Naive B cell (primary cell): ENCODE data around the gene SRP68. TPM values are rescaled to one million over a fixed set of nuclear protein-coding genes. Genes with fewer than 3 reads are reported as not detected.
A peak's percentile ranks its signal among the peaks of the same experiment; 100 is the strongest.
"Not testable (repeated sequence)": the region's sequence is repeated elsewhere in the genome, so short reads cannot be mapped to it uniquely, and the experiment has no call there.

ENCODE experiments used
- ATAC-seq, 2 donors: fragments of 150-1000 bp; cut with Tn5 transposase; 2 replicates each; pipeline ENCODE4 v1.10.0; 2021; ENCODE audit warnings: low read depth in 2 of 2, mild to moderate bottlenecking in 2 of 2, moderate library complexity in 2 of 2
- DNase-seq: peaks from one replicate; pipeline ENCODE4 v3.0.0; 2022
- H3K27ac Mint-ChIP-seq, 6 donors: one replicate each; pipeline ENCODE4 v1.8.0; 2020 to 2022; ENCODE audit warnings: mild to moderate bottlenecking in 6 of 6, mixed read lengths in 6 of 6, moderate library complexity in 5 of 6, inconsistent platforms in 2 of 6
- H3K27me3 Mint-ChIP-seq, 3 donors: one replicate each; pipeline ENCODE4 v1.8.0; 2021 to 2022; ENCODE audit warnings: mixed read lengths in 3 of 3, mild to moderate bottlenecking in 1 of 3
- H3K36me3 Mint-ChIP-seq, 2 donors: one replicate each; pipeline ENCODE4 v1.8.0; 2020 to 2022; ENCODE audit warnings: mixed read lengths in 2 of 2, inconsistent platforms in 1 of 2, mild to moderate bottlenecking in 1 of 2
- H3K4me1 Mint-ChIP-seq, 3 donors: one replicate each; pipeline ENCODE4 v1.8.0; 2020 to 2022; ENCODE audit warnings: mixed read lengths in 3 of 3, inconsistent platforms in 1 of 3, mild to moderate bottlenecking in 1 of 3, moderate library complexity in 1 of 3
- H3K4me3 Mint-ChIP-seq, 8 donors: one replicate each; pipeline ENCODE4 v1.8.0; 2020 to 2022; ENCODE audit warnings: mild to moderate bottlenecking in 8 of 8, mixed read lengths in 8 of 8, moderate library complexity in 8 of 8, inconsistent platforms in 2 of 8
- H3K9me3 Mint-ChIP-seq, 7 donors: one replicate each; pipeline ENCODE4 v1.8.0; 2020 to 2022; ENCODE audit warnings: mixed read lengths in 7 of 7, mild to moderate bottlenecking in 5 of 7, inconsistent platforms in 2 of 7, moderate library complexity in 1 of 7
- polyA plus RNA-seq, 6 donors: library from polyadenylated mRNA; unstranded; fragments of 300-500 nt; fragmentation: Illumina TruSeq; gene quantifications; one replicate each; pipeline ENCODE4 v1.2.3, GENCODE V29; 2021; ENCODE audit warnings: low read depth in 6 of 6

SRP68 gene
- polyA plus RNA-seq, 6 donors from 2014 or later: 31.4 to 68.1 (median 53.0) TPM

GRCh38 chr17:76054112-76054476 is 18.2 kb downstream of the SRP68 start:
- peaks cover 20 to 31% of the 10 kb centered on the region in 2 donors for H3K36me3 Mint-ChIP-seq
- no peak for DNase-seq

GRCh38 chr17:76053246-76054111 is 18.8 kb downstream of the SRP68 start:
- H3K4me3 Mint-ChIP-seq: peak overlapping the region in 1 of 8 donors; percentile 29
- DNase-seq: no peak
- peaks cover 5 to 7% (median 5%) of the 10 kb centered on the region in 3 donors for H3K4me1 Mint-ChIP-seq
- ATAC-seq: no peak
- H3K27ac Mint-ChIP-seq: peak overlapping the region in 1 of 6 donors; percentile 33
- H3K36me3 Mint-ChIP-seq: peaks cover 21 to 37% of the 10 kb centered on the region in 2 donors
- no peaks in the 10 kb centered on the region for H3K27me3 Mint-ChIP-seq
- no peaks in the 10 kb centered on the region for H3K9me3 Mint-ChIP-seq

More at GRCh38 chr17:76054112-76054476, 18.2 kb downstream of the SRP68 start:
- H3K27me3 Mint-ChIP-seq: no peaks in the 10 kb centered on the region
- H3K4me1 Mint-ChIP-seq: peaks cover 5 to 6% (median 5%) of the 10 kb centered on the region in 3 donors
- H3K27ac Mint-ChIP-seq: no peak overlapping the region
- no peak overlapping the region for H3K4me3 Mint-ChIP-seq
- no peak for ATAC-seq
- no peaks in the 10 kb centered on the region for H3K9me3 Mint-ChIP-seq

- peaks cover 5 to 13% (median 9%) of the 10 kb centered on the region in 3 donors for H3K4me1 Mint-ChIP-seq
- H3K36me3 Mint-ChIP-seq: peaks cover 22 to 40% of the 10 kb centered on the region in 2 donors
- no peaks in the 10 kb centered on the region for H3K27me3 Mint-ChIP-seq
- H3K4me3 Mint-ChIP-seq: no peak overlapping the region
- ATAC-seq: no peak
- no peak for DNase-seq
- H3K27ac Mint-ChIP-seq: peak overlapping the region in 2 of 6 donors; percentile 31 to 44
- no peaks in the 10 kb centered on the region for H3K9me3 Mint-ChIP-seq
Measured at GRCh38 chr17:76051561-76051960, 20.8 kb downstream of the SRP68 start.

- DNase-seq (no peak), ATAC-seq (no peak)
- peak overlapping the region in 1 of 6 donors; percentile 53 for H3K27ac Mint-ChIP-seq
- H3K4me3 Mint-ChIP-seq: no peak overlapping the region
- no peaks in the 10 kb centered on the region for H3K27me3 Mint-ChIP-seq
- H3K4me1 Mint-ChIP-seq: peaks cover 0 to 13% (median 9%) of the 10 kb centered on the region in 3 donors
- H3K9me3 Mint-ChIP-seq: no peaks in the 10 kb centered on the region
- peaks cover 22 to 33% of the 10 kb centered on the region in 2 donors for H3K36me3 Mint-ChIP-seq
Measured at GRCh38 chr17:76050538-76051467, 21.5 kb downstream of the SRP68 start.

- DNase-seq (no peak), ATAC-seq (no peak)
- H3K27me3 Mint-ChIP-seq: no peaks in the 10 kb centered on the region
- no peak overlapping the region for H3K4me3 Mint-ChIP-seq
- peaks cover 0 to 13% (median 9%) of the 10 kb centered on the region in 3 donors for H3K4me1 Mint-ChIP-seq
- H3K27ac Mint-ChIP-seq: peak overlapping the region in 1 of 6 donors; percentile 24
- H3K9me3 Mint-ChIP-seq: no peaks in the 10 kb centered on the region
- peaks cover 26 to 32% of the 10 kb centered on the region in 2 donors for H3K36me3 Mint-ChIP-seq
Measured at GRCh38 chr17:76049836-76050537, 22.3 kb downstream of the SRP68 start.

- ATAC-seq (no peak), DNase-seq (no peak)
- H3K4me1 Mint-ChIP-seq: peaks cover 0 to 13% (median 9%) of the 10 kb centered on the region in 3 donors
- peak overlapping the region in 1 of 6 donors; percentile 38 for H3K27ac Mint-ChIP-seq
- H3K36me3 Mint-ChIP-seq: peaks cover 29 to 32% of the 10 kb centered on the region in 2 donors
- H3K4me3 Mint-ChIP-seq: no peak overlapping the region
- no peaks in the 10 kb centered on the region for H3K27me3 Mint-ChIP-seq
- no peaks in the 10 kb centered on the region for H3K9me3 Mint-ChIP-seq
Measured at GRCh38 chr17:76049239-76049638, 23.1 kb downstream of the SRP68 start.

- peaks cover 0 to 13% (median 4%) of the 10 kb centered on the region in 3 donors for H3K4me1 Mint-ChIP-seq
- no peak for DNase-seq
- H3K36me3 Mint-ChIP-seq: peaks cover 32 to 34% of the 10 kb centered on the region in 2 donors
- H3K27me3 Mint-ChIP-seq: no peaks in the 10 kb centered on the region
- peak overlapping the region in 1 of 6 donors; percentile 38 for H3K27ac Mint-ChIP-seq
- no peak overlapping the region for H3K4me3 Mint-ChIP-seq
- H3K9me3 Mint-ChIP-seq: no peaks in the 10 kb centered on the region
- no peak for ATAC-seq
Measured at GRCh38 chr17:76048711-76049110, 23.6 kb downstream of the SRP68 start.

- Mint-ChIP-seq H3K4me1 (peaks cover 0 to 13% (median 4%) of the 10 kb centered on the region in 3 donors), H3K9me3 (no peaks in the 10 kb centered on the region), H3K4me3 (no peak overlapping the region), H3K27ac (peak overlapping the region in 3 of 6 donors; percentile 8 to 87 (median 16)), H3K27me3 (no peaks in the 10 kb centered on the region), H3K36me3 (peaks cover 32 to 37% of the 10 kb centered on the region in 2 donors)
- DNase-seq (no peak), ATAC-seq (no peak)
Measured at GRCh38 chr17:76048025-76048605, 24.2 kb downstream of the SRP68 start.

- Mint-ChIP-seq H3K4me3 (no peak overlapping the region), H3K9me3 (no peaks in the 10 kb centered on the region), H3K4me1 (peaks cover 0 to 13% (median 4%) of the 10 kb centered on the region in 3 donors), H3K27ac (peak overlapping the region in 1 of 6 donors; percentile 27), H3K27me3 (no peaks in the 10 kb centered on the region), H3K36me3 (peaks cover 32 to 37% of the 10 kb centered on the region in 2 donors)
- ATAC-seq (no peak), DNase-seq (no peak)
Measured at GRCh38 chr17:76046064-76046463, 26.3 kb downstream of the SRP68 start.

- not testable (repeated sequence) for H3K4me1 Mint-ChIP-seq, H3K27me3 Mint-ChIP-seq, H3K9me3 Mint-ChIP-seq, H3K4me3 Mint-ChIP-seq, ATAC-seq, DNase-seq, H3K27ac Mint-ChIP-seq
- peaks cover 33% of the 10 kb centered on the region in 2 donors for H3K36me3 Mint-ChIP-seq
Measured at GRCh38 chr17:76044475-76045007, 27.8 kb downstream of the SRP68 start.

- H3K27me3 Mint-ChIP-seq, ATAC-seq, H3K9me3 Mint-ChIP-seq, H3K4me3 Mint-ChIP-seq, H3K4me1 Mint-ChIP-seq, DNase-seq: not testable (repeated sequence)
- H3K36me3 Mint-ChIP-seq: peaks cover 28 to 36% of the 10 kb centered on the region in 2 donors
- H3K27ac Mint-ChIP-seq: peak overlapping the region in 2 of 6 donors; percentile 14 to 27
Measured at GRCh38 chr17:76042868-76043267, 29.4 kb downstream of the SRP68 start.

- Mint-ChIP-seq H3K4me1 (no peaks in the 10 kb centered on the region), H3K9me3 (no peaks in the 10 kb centered on the region), H3K36me3 (peaks cover 25 to 30% of the 10 kb centered on the region in 2 donors), H3K27ac (peak overlapping the region in 1 of 6 donors; percentile 10), H3K4me3 (no peak overlapping the region), H3K27me3 (no peaks in the 10 kb centered on the region)
- ATAC-seq (no peak), DNase-seq (no peak)
Measured at GRCh38 chr17:76040376-76040775, 31.9 kb downstream of the SRP68 start.
